ENCODE measurements around the gene DSCAML1. TPM values are rescaled to one million over a fixed set of nuclear protein-coding genes. Genes with fewer than 3 reads are reported as not detected.

DSCAML1 gene
- total RNA-seq, 1 experiment from 2014 or later: not detected

DNA sequence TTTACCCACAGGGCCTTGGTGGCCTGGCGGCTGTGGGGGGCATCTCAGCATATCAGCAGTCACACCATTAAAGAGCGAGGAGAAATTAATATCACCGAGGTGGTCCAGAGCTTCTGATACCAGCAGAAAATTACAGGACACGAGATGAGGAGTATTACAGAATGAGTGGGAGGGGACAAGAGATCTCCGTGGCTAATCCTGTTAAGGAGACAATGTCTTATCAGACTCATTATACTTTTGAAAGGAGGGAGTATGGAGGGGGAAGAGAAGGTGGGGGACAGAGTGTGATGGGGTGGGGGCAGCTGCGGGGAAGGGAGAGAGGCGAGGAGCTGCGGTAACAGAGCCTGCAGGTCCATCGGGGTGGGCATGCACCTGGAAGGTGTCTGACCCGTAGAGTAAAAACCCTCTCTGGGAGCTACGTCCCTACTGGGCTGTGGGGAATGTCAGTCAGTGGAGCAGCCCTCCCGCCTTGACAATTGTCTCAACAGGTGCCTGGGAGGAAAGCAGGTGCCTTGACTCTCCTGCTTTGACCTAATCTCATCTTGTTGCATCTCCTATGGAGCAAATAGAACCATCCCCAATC, 245.2 kb downstream of the DSCAML1 start:
- peaks cover 13% of the 10 kb centered on the region; the same call in 1 of the 2 replicates for H3K27me3 ChIP-seq
- no peak for DNase-seq
- H3K9me3 ChIP-seq: no peaks in the 10 kb centered on the region
- no peaks in the 10 kb centered on the region for H3K36me3 ChIP-seq
- no peak overlapping the region for H3K4me3 ChIP-seq

DNA sequence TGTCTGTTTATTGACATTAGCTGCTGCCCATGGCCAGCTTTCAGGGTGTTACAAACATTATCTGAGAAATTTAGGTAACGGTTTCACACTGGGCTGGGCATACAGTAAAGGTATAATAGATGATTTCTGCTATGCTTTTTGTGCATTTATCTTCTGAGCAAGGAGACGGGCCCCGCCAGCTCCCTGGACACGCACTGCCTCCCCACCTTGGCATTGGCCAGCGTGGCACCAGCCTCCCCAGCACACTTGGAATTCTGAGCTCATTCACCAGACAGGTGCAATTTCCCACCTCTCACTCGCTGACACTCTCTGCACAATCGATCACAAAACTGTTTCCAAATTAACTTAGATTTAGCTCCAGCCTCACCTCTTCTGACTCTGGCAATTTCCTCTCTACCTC, 246.6 kb downstream of the DSCAML1 start:
- no peaks in the 10 kb centered on the region for H3K36me3 ChIP-seq
- peaks cover 13% of the 10 kb centered on the region; the same call in 1 of the 2 replicates for H3K27me3 ChIP-seq
- no peak for DNase-seq
- H3K9me3 ChIP-seq: no peaks in the 10 kb centered on the region
- H3K4me3 ChIP-seq: no peak overlapping the region

- no peaks in the 10 kb centered on the region for H3K36me3 ChIP-seq
- no peak for DNase-seq
- H3K9me3 ChIP-seq: no peaks in the 10 kb centered on the region
- H3K4me3 ChIP-seq: no peak overlapping the region
- H3K27me3 ChIP-seq: peaks cover 13% of the 10 kb centered on the region; the same call in 1 of the 2 replicates
Observed at GRCh38 chr11:117549417-117549816, 247.6 kb downstream of the DSCAML1 start.

- H3K36me3 ChIP-seq: no peaks in the 10 kb centered on the region
- no peaks in the 10 kb centered on the region for H3K9me3 ChIP-seq
- H3K4me3 ChIP-seq: no peak overlapping the region
- no peak for DNase-seq
- H3K27me3 ChIP-seq: peaks cover 13% of the 10 kb centered on the region; the same call in 1 of the 2 replicates
Observed at GRCh38 chr11:117548876-117549275, 248.1 kb downstream of the DSCAML1 start.

DNA sequence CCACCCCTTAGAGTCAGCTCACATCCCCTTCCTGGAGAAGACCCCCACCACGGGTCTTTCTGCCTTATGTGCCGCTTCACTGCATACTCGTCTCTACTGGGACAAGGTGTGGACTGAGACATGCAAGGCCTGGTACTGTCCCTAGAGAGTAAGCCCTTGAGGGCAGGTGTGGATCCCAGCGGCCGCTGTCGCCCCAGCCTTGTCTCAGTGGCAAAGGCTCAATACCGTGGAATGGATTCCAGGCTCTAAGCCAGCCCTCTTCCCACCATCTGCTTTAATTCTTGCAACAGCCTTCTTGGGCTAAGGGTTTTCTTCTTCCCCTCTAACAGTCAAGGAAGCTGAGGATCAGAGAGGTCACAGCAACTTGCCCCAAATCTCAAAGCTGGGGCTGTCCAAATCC, 249.1 kb downstream of the DSCAML1 start:
- Histone ChIP-seq H3K4me3 (no peak overlapping the region), H3K27me3 (peaks cover 9% of the 10 kb centered on the region; the same call in 1 of the 2 replicates), H3K9me3 (no peaks in the 10 kb centered on the region), H3K36me3 (no peaks in the 10 kb centered on the region)
- DNase-seq: no peak

- Histone ChIP-seq H3K4me3 (no peak overlapping the region), H3K9me3 (no peaks in the 10 kb centered on the region), H3K27me3 (peaks cover 6% of the 10 kb centered on the region; the same call in 1 of the 2 replicates), H3K36me3 (no peaks in the 10 kb centered on the region)
- no peak for DNase-seq
Observed at GRCh38 chr11:117547195-117547850, 249.7 kb downstream of the DSCAML1 start.

GRCh38 chr11:117546431-117547194, 250.4 kb downstream of the DSCAML1 start:
- H3K9me3 ChIP-seq: no peaks in the 10 kb centered on the region
- H3K36me3 ChIP-seq: no peaks in the 10 kb centered on the region
- H3K4me3 ChIP-seq: no peak overlapping the region
- peaks cover 4% of the 10 kb centered on the region for H3K27me3 ChIP-seq
- DNase-seq: no peak

GRCh38 chr11:117545706-117546105, 251.3 kb downstream of the DSCAML1 start:
- Histone ChIP-seq H3K36me3 (no peaks in the 10 kb centered on the region), H3K27me3 (peaks cover 7% of the 10 kb centered on the region), H3K9me3 (no peaks in the 10 kb centered on the region), H3K4me3 (no peak overlapping the region)
- no peak for DNase-seq

DNA sequence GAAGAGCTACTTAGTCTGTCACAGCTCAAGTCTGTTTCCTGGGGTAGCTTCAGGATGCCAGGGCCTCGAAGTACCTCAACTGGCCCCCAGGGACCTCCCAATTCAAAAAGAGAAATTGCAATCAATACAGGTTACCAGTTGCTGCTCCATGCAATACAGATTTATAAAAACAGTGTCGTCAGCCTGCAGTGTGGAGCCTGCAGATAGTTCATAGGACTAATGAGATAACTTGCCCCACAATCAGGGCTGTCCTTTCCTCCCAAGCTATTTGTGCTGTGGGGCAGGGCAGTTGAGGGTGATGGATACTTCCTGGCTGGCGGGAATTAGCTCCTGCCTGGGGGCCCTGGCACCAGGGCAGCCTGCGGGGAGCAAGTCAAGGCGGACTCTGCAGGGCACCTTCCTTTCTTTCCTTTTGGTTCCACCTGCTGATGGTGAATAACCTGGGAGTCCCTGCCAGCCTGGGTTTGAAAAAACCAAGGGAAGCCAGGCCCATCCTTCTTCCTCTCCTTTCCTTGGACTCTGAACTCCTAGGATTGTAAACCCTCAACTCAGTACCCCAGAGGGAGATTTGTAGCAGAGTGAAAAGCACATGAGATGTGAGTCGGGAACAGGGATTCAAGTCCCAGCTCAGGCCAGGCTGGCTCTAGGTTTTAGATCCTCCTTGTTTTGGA, 252.8 kb downstream of the DSCAML1 start:
- no peak for DNase-seq
- no peak overlapping the region for H3K4me3 ChIP-seq
- H3K9me3 ChIP-seq: no peaks in the 10 kb centered on the region
- no peaks in the 10 kb centered on the region for H3K36me3 ChIP-seq
- peaks cover 13% of the 10 kb centered on the region for H3K27me3 ChIP-seq

GRCh38 chr11:117541211-117541610, 255.8 kb downstream of the DSCAML1 start:
- Histone ChIP-seq H3K36me3 (no peaks in the 10 kb centered on the region), H3K27me3 (peaks cover 13% of the 10 kb centered on the region), H3K9me3 (no peaks in the 10 kb centered on the region), H3K4me3 (no peak overlapping the region)
- no peak for DNase-seq

GRCh38 chr11:117538263-117539135, 258.5 kb downstream of the DSCAML1 start:
- H3K27me3 ChIP-seq: peaks cover 13% of the 10 kb centered on the region
- no peak overlapping the region for H3K4me3 ChIP-seq
- DNase-seq: no peak
- H3K36me3 ChIP-seq: no peaks in the 10 kb centered on the region
- no peaks in the 10 kb centered on the region for H3K9me3 ChIP-seq

GRCh38 chr11:117535850-117536411, 261.1 kb downstream of the DSCAML1 start:
- Histone ChIP-seq H3K9me3 (no peaks in the 10 kb centered on the region), H3K4me3 (no peak overlapping the region), H3K27me3 (peaks cover 6% of the 10 kb centered on the region; the same call in 1 of the 2 replicates), H3K36me3 (no peaks in the 10 kb centered on the region)
- no peak for DNase-seq

GRCh38 chr11:117535201-117535849, 261.7 kb downstream of the DSCAML1 start:
- H3K36me3 ChIP-seq: no peaks in the 10 kb centered on the region
- no peak for DNase-seq

DNA sequence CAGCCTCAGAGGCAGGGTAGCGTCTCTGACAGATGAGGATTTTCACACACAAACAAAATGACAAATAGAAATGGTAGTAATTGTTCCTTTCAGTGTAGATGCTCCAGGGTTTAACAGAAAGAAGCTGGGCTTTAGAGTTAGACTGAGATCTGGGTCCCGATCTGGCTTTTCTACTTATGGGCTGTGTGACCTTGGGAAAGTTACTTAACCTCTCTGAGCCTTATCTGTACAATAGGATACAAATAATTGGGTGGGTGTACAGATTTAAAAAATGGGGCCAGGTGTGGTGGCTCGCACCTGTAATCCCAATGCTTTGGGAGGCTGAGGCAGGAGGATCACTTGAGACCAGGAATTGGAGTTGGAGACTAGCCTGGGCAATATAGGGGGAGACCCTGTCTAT, 264.4 kb downstream of the DSCAML1 start:
- H3K27me3 ChIP-seq: no peaks in the 10 kb centered on the region
- no peaks in the 10 kb centered on the region for H3K9me3 ChIP-seq
- H3K36me3 ChIP-seq: no peaks in the 10 kb centered on the region
- H3K4me3 ChIP-seq: no peak overlapping the region
- DNase-seq: no peak

More at GRCh38 chr11:117535201-117535849, 261.7 kb downstream of the DSCAML1 start:
- Histone ChIP-seq H3K4me3 (no peak overlapping the region), H3K27me3 (peaks cover 4% of the 10 kb centered on the region; the same call in 1 of the 2 replicates), H3K9me3 (no peaks in the 10 kb centered on the region)

- DNase-seq: no peak
Observed at GRCh38 chr11:117529816-117530215, 267.2 kb downstream of the DSCAML1 start.

More at GRCh38 chr11:117529816-117530215, 267.2 kb downstream of the DSCAML1 start:
- no peak overlapping the region for H3K4me3 ChIP-seq
- H3K27me3 ChIP-seq: no peaks in the 10 kb centered on the region
- no peaks in the 10 kb centered on the region for H3K36me3 ChIP-seq
- no peaks in the 10 kb centered on the region for H3K9me3 ChIP-seq
